ENCODE measurements around the gene SLC10A7. TPM values are rescaled to one million over a fixed set of nuclear protein-coding genes. Genes with fewer than 3 reads are reported as not detected.

The SLC10A7 gene
- total and polyA plus RNA-seq, 7 donors = 1.4 to 9.3 (median 5.3) TPM

DNA sequence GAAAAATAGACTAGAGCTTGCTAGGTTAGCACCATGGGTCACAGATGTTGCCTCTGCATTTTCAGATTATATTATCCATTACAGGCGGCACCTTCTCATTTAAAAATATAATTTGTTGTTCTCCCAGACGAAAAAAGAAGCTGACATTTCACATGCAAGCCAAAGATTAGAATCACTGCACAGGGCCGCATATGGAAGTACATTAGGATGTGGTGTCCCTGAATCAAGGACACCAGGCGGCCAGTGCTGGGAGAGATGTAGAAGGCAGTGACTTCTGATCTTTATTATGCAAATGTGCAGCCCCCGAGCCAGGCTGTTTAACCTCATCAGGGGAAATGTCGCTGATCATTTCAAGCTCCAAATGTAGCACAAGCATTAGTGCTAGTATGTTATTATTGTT lies 284.6 kb downstream of the SLC10A7 start:
- H3K27me3 ChIP-seq = no peaks in the 10 kb centered on the region
- H3K4me3 ChIP-seq = no peak overlapping the region
- DNase-seq = no peak
- WGBS, 2 donors = 90 to 93% methylated on average over 6 of the region's 6 CpGs
- H3K27ac ChIP-seq = no peak overlapping the region
- H3K4me1 ChIP-seq = peaks cover 0 to 12% (median 11%) of the 10 kb centered on the region in 4 donors
- H3K9me3 ChIP-seq = peaks cover 0 to 2% (median 0%) of the 10 kb centered on the region in 4 donors
- intact Hi-C loops (cut with DNase I) = no loop called here
- TF ChIP-seq, protein P1, sequence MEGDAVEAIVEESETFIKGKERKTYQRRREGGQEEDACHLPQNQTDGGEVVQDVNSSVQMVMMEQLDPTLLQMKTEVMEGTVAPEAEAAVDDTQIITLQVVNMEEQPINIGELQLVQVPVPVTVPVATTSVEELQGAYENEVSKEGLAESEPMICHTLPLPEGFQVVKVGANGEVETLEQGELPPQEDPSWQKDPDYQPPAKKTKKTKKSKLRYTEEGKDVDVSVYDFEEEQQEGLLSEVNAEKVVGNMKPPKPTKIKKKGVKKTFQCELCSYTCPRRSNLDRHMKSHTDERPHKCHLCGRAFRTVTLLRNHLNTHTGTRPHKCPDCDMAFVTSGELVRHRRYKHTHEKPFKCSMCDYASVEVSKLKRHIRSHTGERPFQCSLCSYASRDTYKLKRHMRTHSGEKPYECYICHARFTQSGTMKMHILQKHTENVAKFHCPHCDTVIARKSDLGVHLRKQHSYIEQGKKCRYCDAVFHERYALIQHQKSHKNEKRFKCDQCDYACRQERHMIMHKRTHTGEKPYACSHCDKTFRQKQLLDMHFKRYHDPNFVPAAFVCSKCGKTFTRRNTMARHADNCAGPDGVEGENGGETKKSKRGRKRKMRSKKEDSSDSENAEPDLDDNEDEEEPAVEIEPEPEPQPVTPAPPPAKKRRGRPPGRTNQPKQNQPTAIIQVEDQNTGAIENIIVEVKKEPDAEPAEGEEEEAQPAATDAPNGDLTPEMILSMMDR (IDR thresholded peaks at IDR 0.05) = no peak
- no peak for TF ChIP-seq EP300 (IDR thresholded peaks at IDR 0.05)
- TF ChIP-seq POLR2AphosphoS5 (IDR thresholded peaks at IDR 0.05) = no peak
- TF ChIP-seq POLR2A (IDR thresholded peaks at IDR 0.05) = no peak
- no peaks in the 10 kb centered on the region for H3K36me3 ChIP-seq

- H3K36me3 ChIP-seq = no peaks in the 10 kb centered on the region
- 68 to 87% methylated on average over 5 of the region's 5 CpGs for WGBS, 2 donors
- H3K4me1 ChIP-seq = peaks cover 0 to 4% (median 3%) of the 10 kb centered on the region in 4 donors
- no peak overlapping the region for H3K4me3 ChIP-seq
- no peak overlapping the region for H3K27ac ChIP-seq
- TF ChIP-seq, protein P1 (IDR thresholded peaks at IDR 0.05) = no peak
- TF ChIP-seq POLR2A (IDR thresholded peaks at IDR 0.05) (no peak), POLR2AphosphoS5 (IDR thresholded peaks at IDR 0.05) (no peak), EP300 (IDR thresholded peaks at IDR 0.05) (no peak)
- H3K9me3 ChIP-seq = peaks cover 0 to 2% (median under 1%) of the 10 kb centered on the region in 4 donors
- DNase-seq = no peak
- intact Hi-C loops (cut with DNase I) = no loop called here
- no peaks in the 10 kb centered on the region for H3K27me3 ChIP-seq
Observed at GRCh38 chr4:146236216-146236615, 285.5 kb downstream of the SLC10A7 start.

DNA sequence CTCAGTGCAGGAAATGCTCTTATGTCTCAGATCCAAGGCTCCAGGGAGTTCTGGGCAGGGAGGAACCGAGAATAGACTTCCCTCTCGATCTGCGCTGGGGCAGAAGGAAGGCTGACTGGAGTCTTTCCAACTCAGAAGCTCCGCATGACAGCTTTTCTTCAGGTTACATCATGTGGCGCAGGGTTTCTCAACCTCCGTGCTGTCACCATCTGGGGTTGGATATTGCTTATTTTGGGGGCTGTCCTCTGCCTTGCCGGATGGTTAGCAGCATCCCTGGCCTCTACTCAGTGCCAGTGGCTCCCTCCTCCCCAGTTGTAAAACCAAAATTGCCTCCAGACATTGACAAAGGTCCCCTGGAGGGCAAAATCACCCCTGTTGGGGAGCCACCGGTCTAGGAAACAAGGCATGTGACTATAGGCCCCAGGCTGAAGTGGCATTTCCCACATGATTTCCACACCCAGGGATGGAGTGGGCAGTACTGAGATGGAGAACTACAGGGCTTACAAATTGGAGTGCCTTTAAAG lies 286.0 kb downstream of the SLC10A7 start:
- TF ChIP-seq EP300 (IDR thresholded peaks at IDR 0.05) (no peak), POLR2AphosphoS5 (IDR thresholded peaks at IDR 0.05) (no peak), POLR2A (IDR thresholded peaks at IDR 0.05) (no peak)
- TF ChIP-seq, protein P1 (IDR thresholded peaks at IDR 0.05) = no peak
- no peaks in the 10 kb centered on the region for H3K36me3 ChIP-seq
- DNase-seq = no peak
- intact Hi-C loops (cut with DNase I) = no loop called here
- no peak overlapping the region for H3K4me3 ChIP-seq
- no peaks in the 10 kb centered on the region for H3K4me1 ChIP-seq
- peak overlapping the region in 1 of 4 donors; percentile 18 for H3K27ac ChIP-seq
- whole genome bisulfite sequencing, 2 donors = 81 to 84% methylated on average over 8 of the region's 8 CpGs
- H3K9me3 ChIP-seq = peaks cover 0 to 2% (median under 1%) of the 10 kb centered on the region in 4 donors
- no peaks in the 10 kb centered on the region for H3K27me3 ChIP-seq

DNA sequence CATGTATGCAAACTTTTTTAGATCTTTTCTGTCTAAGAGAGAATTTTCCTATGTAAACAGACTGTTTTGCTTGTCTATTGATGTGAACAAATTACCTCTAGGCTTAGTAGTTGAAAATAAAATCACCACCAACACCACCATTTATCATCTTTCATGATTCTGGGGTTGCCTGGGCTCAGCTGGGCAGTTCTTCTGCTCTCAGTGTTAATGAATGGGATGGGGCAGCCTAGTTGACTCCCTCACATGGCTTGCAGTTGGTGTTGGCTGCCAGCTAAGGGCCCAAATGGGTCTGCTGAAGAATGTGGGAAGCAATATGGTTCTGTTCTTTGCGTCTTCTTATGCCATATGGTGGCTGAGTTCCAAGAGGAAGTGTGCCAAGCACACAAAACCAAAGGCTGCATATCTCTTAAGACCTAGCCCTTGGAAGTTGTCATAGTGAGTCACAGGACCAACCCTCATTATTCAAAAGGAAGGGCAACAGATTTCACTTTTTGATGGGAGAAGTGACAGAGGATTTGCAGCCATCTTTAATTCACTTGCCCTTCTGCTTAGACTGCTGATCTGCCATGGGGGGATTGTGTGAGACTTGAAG lies 289.5 kb downstream of the SLC10A7 start:
- intact Hi-C loops (cut with DNase I) = no loop called here
- WGBS, 2 donors = 32 to 63% methylated on average over 1 of the region's 1 CpG

More for the DNA sequence above, 289.5 kb downstream of the SLC10A7 start:
- Histone ChIP-seq H3K9me3 (peaks cover 0 to 2% (median under 1%) of the 10 kb centered on the region in 4 donors), H3K4me1 (no peaks in the 10 kb centered on the region), H3K27ac (no peak overlapping the region), H3K4me3 (no peak overlapping the region), H3K27me3 (no peaks in the 10 kb centered on the region), H3K36me3 (no peaks in the 10 kb centered on the region)
- no peak for DNase-seq
- TF ChIP-seq POLR2AphosphoS5 (IDR thresholded peaks at IDR 0.05) (no peak), EP300 (IDR thresholded peaks at IDR 0.05) (no peak), POLR2A (IDR thresholded peaks at IDR 0.05) (no peak)
- TF ChIP-seq, protein P1 (IDR thresholded peaks at IDR 0.05) = no peak
